Activated T-cell treated with anti-CD3 and anti-CD28 coated beads, Interleukin-2, amount 50 U/mL, for 1 hour (primary cell): ENCODE data around the gene GLUD1.
"Not testable (repeated sequence)": the region's sequence is repeated elsewhere in the genome, so short reads cannot be mapped to it uniquely, and the experiment has no call there.

Source experiments
- DNase-seq: peaks from one replicate; pipeline ENCODE4 v3.0.0-alpha.2; 2020

Gene GLUD1

GRCh38 chr10:87038786-87039185, 55.9 kb downstream of the GLUD1 start:
- no peak for DNase-seq

GRCh38 chr10:87038286-87038717, 56.3 kb downstream of the GLUD1 start:
- no peak for DNase-seq

GRCh38 chr10:87036623-87037022, 58.0 kb downstream of the GLUD1 start:
- no peak for DNase-seq

GRCh38 chr10:87030912-87031635, 63.6 kb downstream of the GLUD1 start:
- no peak for DNase-seq

DNA sequence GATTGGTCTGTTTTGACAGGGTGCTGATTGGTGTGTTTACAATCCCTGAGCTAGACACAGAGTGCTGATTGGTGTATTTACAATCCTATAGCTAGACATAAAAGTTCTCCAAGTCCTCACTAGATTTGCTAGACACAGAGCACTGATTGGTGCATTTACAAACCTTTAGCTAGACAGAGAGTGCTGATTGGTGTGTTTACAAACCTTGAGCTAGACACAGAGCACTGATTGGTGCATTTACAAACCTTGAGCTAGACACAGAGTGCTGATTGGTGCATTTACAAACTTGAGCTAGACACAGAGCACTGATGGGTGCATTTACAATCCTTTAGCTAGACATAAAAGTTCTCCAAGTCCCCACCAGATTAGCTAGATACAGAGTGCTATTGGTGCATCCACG, 64.2 kb downstream of the GLUD1 start:
- not testable (repeated sequence) for DNase-seq

- not testable (repeated sequence) for DNase-seq
Observed at GRCh38 chr10:87026747-87027508, 67.7 kb downstream of the GLUD1 start.

GRCh38 chr10:87025285-87025958, 69.2 kb downstream of the GLUD1 start:
- not testable (repeated sequence) for DNase-seq

GRCh38 chr10:87020056-87020455, 74.6 kb downstream of the GLUD1 start, which contains the start of gene FAM25A:
Gene FAM25A (plus strand): TSS chr10:87020294. CDS start chr10:87020325, 31 bp downstream.
- not testable (repeated sequence) for DNase-seq

DNA sequence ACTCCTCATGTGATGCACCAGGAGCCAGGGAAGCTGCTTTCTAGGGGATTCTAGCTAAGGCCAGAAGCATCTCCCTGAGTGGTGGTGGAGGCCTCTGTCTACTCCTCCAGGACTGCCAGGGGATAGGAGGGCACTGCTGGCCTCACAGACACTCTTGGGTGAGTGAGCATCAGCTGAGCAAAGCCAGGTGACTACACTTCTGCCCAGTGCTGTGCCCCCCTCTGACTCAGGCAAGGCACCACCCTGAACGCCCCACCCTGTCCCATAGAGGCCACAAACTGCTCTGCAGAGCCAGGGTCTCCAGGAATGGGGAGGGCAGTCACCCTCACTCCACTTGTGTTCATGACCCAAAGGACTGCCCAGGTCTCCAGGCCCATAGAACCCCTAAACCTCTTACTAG, 75.1 kb downstream of the GLUD1 start:
- DNase-seq, result not testable (repeated sequence)

DNA sequence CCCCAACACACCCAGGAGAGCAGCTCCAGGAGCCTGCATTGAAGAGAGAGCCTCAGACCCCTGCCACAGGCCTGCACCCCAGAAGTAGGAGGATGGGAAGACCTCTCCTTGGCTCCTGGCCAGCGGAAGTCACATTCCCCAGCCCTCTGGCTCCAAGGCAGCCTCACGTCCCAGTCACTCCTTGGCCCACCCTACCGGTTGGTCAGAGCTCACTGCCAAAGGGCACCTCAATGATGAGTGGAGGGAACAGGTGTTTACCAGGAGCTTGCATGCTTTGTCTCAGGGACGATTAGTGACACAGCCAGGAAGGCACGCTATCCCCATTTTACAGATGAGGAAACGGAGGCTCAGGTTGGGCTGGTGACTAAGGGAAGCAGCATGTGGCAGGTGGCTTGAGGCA, 75.6 kb downstream of the GLUD1 start:
- DNase-seq, result not testable (repeated sequence)

DNA sequence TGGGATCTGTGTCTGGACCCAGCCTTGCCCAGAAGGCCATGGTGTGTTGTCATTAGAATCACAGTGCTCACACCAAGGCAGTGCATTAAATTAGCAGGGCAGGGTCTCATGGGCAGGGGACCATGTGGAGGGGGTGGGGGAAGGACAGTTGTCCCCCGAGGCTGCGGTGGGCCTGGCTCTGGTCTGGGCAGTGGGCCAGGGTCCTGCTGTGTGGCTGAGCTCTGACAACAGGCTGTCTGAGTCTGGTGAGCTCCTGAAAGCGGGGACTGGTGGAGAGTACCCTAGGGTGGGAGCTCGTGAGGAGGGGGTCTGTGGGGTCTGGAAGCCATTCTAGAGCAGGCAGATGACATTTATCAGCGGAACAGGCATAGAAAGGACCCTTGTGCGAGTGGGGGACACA, 76.5 kb downstream of the GLUD1 start:
- not testable (repeated sequence) for DNase-seq

GRCh38 chr10:87014986-87015716, 79.5 kb downstream of the GLUD1 start:
- DNase-seq, result not testable (repeated sequence)

DNA sequence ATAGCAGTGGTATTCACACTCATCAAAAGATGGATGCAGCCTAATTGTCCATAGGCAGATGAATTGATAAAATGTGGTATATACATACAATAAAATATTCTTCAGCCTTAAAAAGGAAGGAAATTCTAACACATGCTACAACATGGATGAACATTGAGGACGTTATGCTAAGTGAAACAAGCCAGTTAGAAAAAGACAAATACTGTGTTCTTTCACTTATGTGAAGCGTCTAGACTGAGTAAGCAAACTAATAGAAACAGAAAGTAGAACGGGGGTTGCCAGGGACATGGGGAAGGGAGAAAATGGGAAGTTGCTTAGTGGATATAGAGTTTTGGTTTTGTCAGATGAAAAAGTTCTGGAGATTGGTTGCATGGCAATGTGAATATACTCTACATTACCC, 81.1 kb downstream of the GLUD1 start:
- DNase-seq, result not testable (repeated sequence)

GRCh38 chr10:87009134-87009696, 85.4 kb downstream of the GLUD1 start:
- not testable (repeated sequence) for DNase-seq

DNA sequence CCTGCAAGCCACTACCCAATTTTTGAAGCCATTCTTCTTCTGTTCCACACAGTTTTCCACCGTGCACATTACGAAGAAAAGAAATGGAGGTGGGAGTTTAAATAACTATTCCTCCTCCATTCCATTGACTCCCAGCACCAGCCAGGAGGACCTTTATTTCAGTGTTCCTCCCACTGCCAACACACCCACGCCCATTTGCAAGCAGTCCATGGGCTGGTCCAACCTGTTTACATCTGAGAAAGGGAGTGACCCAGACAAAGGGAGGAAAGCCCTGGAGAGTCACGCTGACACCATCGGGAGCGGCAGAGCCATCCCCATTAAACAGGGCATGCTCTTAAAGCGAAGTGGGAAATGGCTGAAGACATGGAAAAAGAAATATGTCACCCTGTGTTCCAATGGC, 86.3 kb downstream of the GLUD1 start:
- DNase-seq, result not testable (repeated sequence)

- DNase-seq, result not testable (repeated sequence)
Observed at GRCh38 chr10:87007674-87008073, 87.0 kb downstream of the GLUD1 start.

- not testable (repeated sequence) for DNase-seq
Observed at GRCh38 chr10:87007124-87007523, 87.5 kb downstream of the GLUD1 start.

DNA sequence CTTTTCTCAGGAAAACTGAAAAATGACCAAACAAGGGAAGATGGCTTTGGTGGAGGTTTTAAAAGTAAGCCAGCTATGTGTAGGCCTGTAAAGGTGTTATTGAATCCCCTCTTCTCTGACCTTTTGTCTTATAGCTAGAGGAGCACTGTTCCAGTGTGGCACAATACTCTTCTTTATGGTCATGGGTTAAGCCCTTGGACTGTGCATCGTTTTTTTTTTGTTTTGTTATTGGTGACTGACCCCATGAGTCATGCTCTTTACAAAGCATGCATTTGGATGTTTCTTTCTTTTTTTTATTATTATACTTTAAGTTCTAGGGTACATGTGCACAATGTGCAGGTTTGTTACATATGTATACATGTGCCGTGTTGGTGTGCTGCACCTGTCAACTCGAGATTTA, 94.2 kb downstream of the GLUD1 start:
- no peak for DNase-seq
